Measurements from ENCODE around the gene AMD1. TPM values are rescaled to one million over a fixed set of nuclear protein-coding genes. Genes with fewer than 3 reads are reported as not detected.
"Not testable (repeated sequence)": the region's sequence is repeated elsewhere in the genome, so short reads cannot be mapped to it uniquely, and the experiment has no call there.

Gene AMD1
- polyA plus RNA-seq, 3 donors: 78.4 to 84.8 (median 83.2) TPM

DNA sequence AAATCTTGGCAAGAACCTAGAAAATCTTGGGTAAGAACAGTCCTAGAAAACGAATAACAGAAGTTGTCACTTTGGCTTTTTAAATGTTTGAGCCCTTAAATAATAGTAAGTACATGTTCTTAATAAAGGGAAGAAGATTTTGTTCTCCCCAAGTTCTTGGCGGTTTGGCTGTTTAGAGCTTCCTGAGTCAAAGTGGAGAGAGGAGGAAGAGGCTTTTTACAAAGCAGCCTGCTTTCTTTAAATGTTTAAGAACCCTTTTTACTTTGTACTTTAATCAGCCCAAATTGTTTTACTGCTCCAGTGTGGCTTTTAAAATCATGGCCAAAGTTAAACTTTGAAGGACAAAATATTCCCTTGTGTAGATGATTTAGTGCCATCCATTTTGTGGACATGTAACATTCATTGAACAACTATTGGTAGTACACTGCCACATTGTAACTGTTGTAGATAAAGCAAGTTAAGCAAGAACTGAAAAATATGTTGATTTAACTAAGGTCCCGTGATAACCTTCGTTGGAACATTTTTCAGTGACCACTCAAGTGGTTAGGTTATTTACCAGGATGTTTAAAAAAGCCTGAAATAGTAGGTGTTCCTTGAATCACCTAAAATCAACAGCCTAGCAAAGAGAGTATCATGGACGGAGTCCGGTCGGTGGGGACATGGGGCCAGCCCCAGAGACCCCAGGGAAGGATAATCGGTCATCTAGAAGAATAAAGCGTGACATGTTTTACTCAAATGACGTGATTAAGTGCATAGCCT, 2.4 kb downstream of the AMD1 start:
- peak in 1 of 3 donors; percentile 21 for DNase-seq (ENCODE audit: low read depth in 3 of 3, low spot score in 2 of 3)

DNA sequence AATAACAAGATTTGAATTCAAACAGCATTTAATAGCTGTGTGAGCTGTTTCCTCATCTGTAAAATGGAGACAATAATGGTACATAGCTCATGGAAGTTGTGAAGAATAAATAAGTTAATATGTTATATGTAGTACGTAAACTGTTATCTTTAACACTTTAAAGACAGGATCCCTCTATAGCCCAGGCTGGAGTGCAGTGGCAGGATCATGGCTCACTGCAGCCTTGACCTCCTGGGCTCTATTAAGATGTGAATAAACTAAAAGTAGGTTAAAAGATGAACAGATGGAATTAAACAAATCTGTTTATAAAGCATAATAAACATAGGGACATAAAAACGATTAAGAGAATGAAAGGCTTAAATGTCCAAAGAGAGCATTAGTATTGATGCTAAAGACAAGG, 3.0 kb downstream of the AMD1 start:
- no peak for DNase-seq (ENCODE audit: low read depth in 3 of 3, low spot score in 2 of 3)

GRCh38 chr6:110878751-110879522, 4.4 kb downstream of the AMD1 start:
- peak in 1 of 3 donors; percentile 19 for DNase-seq (ENCODE audit: low read depth in 3 of 3, low spot score in 2 of 3)

GRCh38 chr6:110880651-110881050, 6.1 kb downstream of the AMD1 start:
- no peak for DNase-seq (ENCODE audit: low read depth in 3 of 3, low spot score in 2 of 3)

- DNase-seq (ENCODE audit: low read depth in 3 of 3, low spot score in 2 of 3): no peak
Measured at GRCh38 chr6:110881546-110882273, 7.1 kb downstream of the AMD1 start.

- no peak for DNase-seq (ENCODE audit: low read depth in 3 of 3, low spot score in 2 of 3)
Measured at GRCh38 chr6:110882274-110882619, 7.7 kb downstream of the AMD1 start.

- DNase-seq (ENCODE audit: low read depth in 3 of 3, low spot score in 2 of 3): no peak
Measured at GRCh38 chr6:110882824-110883554, 8.4 kb downstream of the AMD1 start.

- no peak for DNase-seq (ENCODE audit: low read depth in 3 of 3, low spot score in 2 of 3)
Measured at GRCh38 chr6:110884321-110884720, 9.7 kb downstream of the AMD1 start.

DNA sequence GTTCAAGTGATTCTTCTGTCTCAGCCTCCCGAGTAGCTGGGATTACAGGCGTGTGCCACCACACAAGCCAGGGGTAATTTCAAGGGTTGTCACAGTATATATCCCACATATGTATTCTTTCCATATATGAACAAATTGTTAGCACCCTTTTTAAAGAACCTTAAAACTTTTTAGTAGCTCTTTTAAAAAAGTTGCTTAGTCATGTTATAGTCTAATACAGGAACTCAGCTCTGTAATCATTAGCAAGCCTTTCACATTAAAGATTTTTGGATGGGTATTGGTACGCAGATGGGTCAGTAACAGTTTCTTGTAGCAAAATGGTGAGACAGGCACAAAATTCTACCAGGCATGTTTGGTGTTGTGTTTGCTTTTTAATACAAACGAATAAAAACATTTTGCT, 10.9 kb downstream of the AMD1 start:
- DNase-seq (ENCODE audit: low read depth in 3 of 3, low spot score in 2 of 3): no peak

DNA sequence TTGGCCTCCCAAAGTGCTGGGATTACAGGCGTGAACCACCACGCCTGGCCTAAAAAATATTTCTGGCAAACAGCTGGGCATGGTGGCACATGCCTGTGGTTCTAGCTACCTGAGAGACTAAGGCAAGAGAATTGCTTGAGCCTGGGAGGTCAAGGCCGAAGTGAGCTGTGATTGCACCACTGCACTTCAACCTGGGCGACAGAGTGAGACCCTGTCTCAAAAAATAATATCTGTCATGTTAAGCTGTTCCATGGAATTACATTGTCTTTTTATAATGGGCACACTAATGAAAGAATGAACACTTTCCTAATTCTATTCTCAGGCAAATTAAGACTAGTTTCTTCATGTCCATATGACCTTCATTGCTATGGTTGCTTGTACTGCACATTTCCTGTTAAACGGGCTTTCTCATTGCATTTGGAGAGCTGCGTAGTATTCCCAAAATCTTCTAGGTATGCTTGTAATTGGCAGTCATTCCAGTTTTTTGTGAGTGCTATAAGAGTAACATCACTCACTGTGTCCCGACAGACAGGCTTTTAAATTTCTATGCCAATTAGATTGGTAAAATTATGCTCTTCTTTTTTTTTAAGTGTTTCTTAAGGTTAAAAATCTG, 12.1 kb downstream of the AMD1 start:
- DNase-seq (ENCODE audit: low read depth in 3 of 3, low spot score in 2 of 3): no peak

DNA sequence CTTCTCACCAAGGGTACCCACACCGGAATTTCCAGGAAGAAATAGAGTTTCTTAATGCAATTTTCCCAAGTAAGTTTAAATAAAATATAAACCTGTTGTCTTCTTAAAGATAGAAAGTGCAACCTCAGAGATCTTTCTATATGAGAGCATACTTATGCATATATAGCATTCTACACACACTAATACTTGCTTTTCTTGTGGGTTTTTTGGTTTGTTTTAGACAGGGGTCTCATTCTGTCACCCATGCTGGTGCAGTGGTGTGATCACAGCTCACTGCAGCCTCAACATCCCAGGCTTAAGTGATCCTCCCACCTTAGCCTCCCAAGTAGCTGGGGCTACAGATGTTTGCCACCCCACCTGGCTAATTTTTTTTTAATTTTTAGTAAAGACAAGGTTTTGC, 15.7 kb downstream of the AMD1 start:
- no peak for DNase-seq (ENCODE audit: low read depth in 3 of 3, low spot score in 2 of 3)

DNA sequence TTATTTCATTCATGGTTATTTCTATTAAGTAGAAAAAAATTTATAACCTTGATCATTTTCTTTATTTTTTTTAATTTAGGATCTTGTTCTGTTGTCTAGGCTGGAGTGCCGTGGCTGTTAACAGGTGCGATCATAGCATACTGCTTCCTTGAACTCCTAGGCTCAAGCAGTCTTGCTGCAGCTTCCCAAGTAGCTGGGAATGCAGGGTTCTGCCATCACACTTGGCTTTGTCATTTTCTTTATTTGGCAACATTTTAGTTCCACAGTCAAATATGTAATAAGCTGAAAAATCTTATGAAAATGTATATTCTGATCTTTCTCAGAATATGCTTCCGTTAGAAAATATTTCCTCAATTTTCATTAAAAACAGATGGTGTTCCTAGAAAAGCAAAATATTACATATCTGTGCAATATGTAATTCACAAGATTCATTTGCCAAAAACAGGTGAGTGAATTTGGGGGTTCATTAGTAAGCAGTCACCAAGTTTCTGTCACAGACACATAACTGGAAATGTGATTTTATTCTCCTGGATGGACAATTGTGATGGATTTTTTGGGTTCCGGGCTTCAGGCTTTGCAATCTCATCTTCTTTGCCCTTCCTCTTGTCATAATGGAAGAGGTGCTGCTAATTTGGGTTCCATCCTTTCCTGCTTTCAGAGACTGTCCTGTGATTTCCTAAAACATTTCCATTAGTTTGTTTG, 21.5 kb downstream of the AMD1 start:
- DNase-seq (ENCODE audit: low read depth in 3 of 3, low spot score in 2 of 3): no peak

DNA sequence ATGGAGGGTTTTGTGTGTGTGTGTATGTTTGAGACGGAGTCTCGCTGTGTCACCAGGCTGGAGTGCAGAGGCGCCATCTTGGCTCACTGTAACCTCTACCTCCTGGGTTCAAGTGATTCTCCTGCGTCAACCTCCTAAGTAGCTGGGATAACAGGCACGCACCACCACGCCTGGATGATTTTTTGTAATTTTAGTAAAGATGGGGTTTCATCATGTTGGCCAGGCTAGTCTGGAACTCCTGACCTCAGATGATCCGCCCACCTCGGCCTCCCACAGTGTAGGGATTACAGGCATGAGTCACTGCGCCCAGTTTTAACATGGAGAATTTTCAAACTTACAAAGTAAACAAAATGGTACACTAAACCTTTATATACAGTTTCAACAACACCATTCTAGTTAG, 22.8 kb downstream of the AMD1 start:
- DNase-seq (ENCODE audit: low read depth in 3 of 3, low spot score in 2 of 3): no peak

DNA sequence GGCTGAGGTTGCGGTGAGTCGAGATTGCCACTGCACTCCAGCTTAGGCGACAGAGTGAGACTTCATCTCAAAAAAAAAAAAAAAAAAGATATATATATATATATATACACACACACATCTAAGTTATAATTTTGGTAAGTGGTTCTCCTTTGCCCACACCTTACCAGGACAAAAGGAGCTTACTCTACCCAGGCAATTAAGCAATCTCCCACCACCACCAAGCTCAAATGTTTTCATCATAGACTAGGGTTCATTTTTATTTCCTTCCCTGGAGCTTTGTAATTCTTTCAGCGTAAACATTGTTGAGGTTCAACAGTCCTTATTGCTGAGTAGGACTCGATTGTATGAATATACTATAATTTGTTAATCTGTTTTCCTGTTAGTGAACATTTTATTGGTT, 23.5 kb downstream of the AMD1 start:
- DNase-seq (ENCODE audit: low read depth in 3 of 3, low spot score in 2 of 3): no peak

- no peak for DNase-seq (ENCODE audit: low read depth in 3 of 3, low spot score in 2 of 3)
Measured at GRCh38 chr6:110900028-110900598, 25.5 kb downstream of the AMD1 start.

DNA sequence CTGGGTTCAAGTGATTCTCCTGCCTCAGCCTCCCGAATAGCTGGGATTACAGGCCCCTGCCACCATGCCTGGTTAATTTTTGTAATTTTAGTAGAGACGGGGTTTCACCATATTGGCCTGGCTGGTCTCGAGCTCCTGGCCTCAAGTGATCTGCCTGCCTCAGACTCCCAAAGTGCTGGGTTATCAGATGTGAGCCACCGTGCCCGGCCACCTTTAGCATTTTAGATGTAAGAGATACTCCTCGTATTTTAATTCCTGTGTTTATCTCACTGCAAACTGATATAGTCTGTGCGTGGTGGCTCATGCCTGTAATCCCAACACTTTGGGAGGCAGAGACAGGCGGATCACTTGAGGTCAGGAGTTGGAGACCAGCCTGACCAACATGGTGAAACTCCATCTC, 27.0 kb downstream of the AMD1 start:
- DNase-seq (ENCODE audit: low read depth in 3 of 3, low spot score in 2 of 3): not testable (repeated sequence)

DNA sequence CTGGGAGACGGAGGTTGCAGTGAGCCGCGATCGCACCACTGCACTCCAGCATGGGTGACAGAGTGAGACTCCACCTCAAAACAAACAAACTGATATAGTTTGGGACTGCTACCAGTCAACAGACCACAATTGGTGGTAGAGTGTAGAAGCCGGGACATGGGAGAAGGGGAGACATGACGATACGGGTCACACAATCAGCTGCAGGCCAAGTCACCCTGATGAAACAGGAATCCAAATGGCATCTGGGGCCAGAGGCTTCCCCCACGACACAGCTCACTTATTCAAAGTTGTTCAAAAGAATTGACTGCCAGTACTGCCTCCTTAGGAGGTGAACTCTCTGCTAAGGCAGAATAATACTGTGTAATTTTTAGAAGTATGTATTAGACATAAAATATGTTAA, 27.5 kb downstream of the AMD1 start:
- DNase-seq (ENCODE audit: low read depth in 3 of 3, low spot score in 2 of 3): no peak

DNA sequence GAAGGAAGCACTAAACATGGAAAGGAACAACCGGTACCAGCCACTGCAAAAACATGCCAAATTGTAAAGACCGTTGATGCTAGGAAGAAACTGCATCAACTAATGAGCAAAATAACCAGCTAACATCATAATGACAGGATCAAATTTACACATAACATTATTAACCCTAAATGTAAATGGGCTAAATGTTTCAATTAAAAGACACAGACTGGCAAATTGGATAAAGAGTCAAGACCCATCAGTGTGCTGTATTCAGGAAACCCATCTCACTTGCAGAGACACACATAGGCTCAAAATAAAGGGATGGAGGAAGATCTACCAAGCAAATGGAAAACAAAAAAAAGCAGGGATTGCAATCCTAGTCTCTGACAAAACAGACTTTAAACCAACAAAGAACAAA, 31.7 kb downstream of the AMD1 start:
- DNase-seq (ENCODE audit: low read depth in 3 of 3, low spot score in 2 of 3): not testable (repeated sequence)

DNA sequence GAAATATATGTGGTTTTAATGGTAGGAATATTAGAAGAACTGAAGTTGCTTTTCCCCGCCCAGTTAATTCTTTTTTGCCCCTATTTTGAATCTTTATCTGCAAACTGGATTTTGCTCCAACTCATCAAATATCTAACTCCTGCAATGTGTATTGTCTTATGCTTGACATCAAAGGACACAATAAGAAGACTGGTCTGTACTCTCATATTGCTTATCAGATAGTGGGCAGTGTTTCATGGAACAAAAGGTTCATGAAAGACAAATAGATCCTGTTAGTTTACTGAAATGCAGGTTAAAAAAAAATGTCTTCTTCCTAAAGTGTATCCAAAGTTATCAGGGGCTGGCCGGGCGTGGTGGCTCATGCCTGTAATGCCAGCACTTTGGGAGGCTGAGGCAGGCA, 56.2 kb downstream of the AMD1 start:
- no peak for DNase-seq (ENCODE audit: low read depth in 3 of 3, low spot score in 2 of 3)

DNA sequence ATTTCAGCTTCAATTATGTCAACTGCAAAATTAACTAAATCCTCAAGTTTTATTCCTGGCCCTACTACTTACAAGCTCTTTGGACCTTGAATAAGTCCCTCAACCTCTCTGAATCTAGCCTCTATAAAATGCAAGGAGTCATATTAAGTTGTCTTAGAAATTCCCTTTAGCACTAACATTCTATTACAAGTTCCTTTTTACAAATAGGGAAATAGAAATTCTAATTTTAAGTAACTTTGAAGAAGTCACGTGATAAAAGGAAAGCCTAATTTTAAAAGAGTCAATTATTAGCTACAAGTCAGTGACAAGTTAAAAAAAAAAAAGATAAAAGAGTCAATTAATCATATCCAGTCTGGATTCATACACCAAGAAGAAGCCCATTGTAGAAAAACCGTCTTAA, 59.3 kb downstream of the AMD1 start:
- no peak for DNase-seq (ENCODE audit: low read depth in 3 of 3, low spot score in 2 of 3)
